ENCODE data around the gene JAM3. TPM values are rescaled to one million over a fixed set of nuclear protein-coding genes. Genes with fewer than 3 reads are reported as not detected.

JAM3 gene
- total RNA-seq, 2 experiments from 2014 or later, result 6.3 to 9.0 TPM

DNA sequence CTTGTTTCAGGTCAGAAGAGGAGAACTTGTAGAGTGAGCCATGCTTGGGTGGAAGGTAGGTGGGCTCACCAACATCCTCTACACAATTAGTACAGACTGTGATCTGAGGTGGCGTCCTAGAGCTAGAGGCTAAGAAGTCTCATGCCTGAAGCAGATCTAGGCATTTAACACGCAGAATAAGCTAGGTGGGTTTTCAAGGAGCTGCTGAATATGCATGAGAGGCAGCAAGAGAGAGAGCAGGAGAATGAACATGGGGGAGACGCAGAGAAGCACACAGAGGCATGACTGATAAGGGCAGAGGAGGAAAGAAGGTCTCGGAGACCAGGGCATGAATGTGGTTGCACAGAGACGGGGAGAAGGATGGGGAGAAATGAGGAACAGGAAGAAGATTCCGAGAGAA lies 36.8 kb upstream of the JAM3 start:
- H3K36me3 Mint-ChIP-seq, result peaks cover 2% of the 10 kb centered on the region
- H3K4me3 Mint-ChIP-seq, result no peak overlapping the region
- peaks cover 53% of the 10 kb centered on the region for H3K4me1 Mint-ChIP-seq (ENCODE audit: low read depth)
- intact Hi-C loops (cut with micrococcal nuclease), result loop anchor here (10.0 kb wide), 2 partner anchors 193 to 303 kb away; partner anchors contain the start of genes GLB1L2, NCAPD3 and VPS26B
- H3K9me3 Mint-ChIP-seq, result no peaks in the 10 kb centered on the region
- CTCF ChIA-PET, result interaction anchor here (1.2 to 1.5 kb wide), 3 partner anchors 18 to 103 kb away, joined by 3 to 7 read pairs (median 3); no protein-coding TSS in a partner anchor
- POLR2A ChIA-PET, result no interaction called here
- no peak overlapping the region for H3K27ac Mint-ChIP-seq
- DNase-seq, result no peak
- no peaks in the 10 kb centered on the region for H3K27me3 Mint-ChIP-seq

DNA sequence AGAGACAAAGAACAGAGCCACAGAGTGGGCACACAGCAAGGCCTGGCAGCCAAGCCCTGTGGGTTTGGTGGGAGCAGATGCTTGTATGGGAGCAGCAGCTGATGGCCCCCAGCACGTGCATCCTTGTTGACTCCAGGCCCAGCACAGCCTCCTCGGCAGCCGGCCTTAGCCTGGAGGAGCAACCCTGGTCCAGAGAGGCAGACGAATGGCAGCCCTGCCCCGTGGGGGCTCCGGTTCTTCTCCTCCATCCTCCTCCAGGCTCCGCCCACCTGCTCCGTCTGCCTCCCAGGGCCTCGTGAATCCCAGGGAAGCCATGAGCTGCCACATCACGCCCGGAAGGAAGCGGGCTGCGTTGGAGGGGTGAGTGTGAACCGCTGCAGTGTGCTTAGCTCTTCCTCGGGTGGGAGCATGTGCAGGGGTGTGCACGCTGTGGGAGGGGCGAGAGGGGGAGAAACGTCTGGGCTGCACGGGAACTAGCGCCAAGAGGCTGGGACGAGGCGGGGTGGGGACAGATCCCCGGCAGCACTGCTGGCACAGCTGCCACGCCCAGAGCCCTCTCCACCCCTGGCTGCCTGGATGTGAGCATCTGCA lies 36.3 kb upstream of the JAM3 start:
- ChIA-PET CTCF (interaction anchor here (1.2 to 1.5 kb wide), 3 partner anchors 18 to 104 kb away, joined by 3 to 7 read pairs (median 3); no protein-coding TSS in a partner anchor), POLR2A (no interaction called here)
- H3K36me3 Mint-ChIP-seq, result peaks cover 2% of the 10 kb centered on the region
- peak; percentile 25 for DNase-seq
- no peaks in the 10 kb centered on the region for H3K9me3 Mint-ChIP-seq
- H3K27ac Mint-ChIP-seq, result no peak overlapping the region
- H3K4me3 Mint-ChIP-seq, result no peak overlapping the region
- intact Hi-C loops (cut with micrococcal nuclease), result loop anchor here (10.0 kb wide), 2 partner anchors 192 to 302 kb away; partner anchors contain the start of genes GLB1L2, NCAPD3 and VPS26B
- peaks cover 51% of the 10 kb centered on the region for H3K4me1 Mint-ChIP-seq (ENCODE audit: low read depth)
- H3K27me3 Mint-ChIP-seq, result no peaks in the 10 kb centered on the region

DNA sequence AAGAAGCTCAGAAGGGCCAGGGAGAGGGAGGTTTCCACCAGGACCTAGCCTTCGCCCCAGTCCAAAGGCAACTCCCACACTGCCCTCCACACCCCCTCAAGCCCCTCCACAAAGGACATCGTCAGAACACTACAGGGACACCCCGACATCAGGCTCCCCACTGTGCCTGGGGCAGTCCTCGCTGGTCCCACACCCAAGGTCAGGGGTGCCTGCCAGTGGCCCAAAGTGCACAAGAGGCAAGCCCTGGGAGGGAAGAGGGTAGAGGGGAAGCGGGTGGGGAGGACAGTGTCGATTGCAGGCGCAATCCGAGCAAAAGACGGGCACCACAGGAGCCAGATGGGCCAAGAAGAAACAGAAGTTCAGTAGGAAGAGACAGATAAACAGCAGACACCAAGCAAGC lies 35.6 kb upstream of the JAM3 start:
- H3K27ac Mint-ChIP-seq, result no peak overlapping the region
- peaks cover 2% of the 10 kb centered on the region for H3K36me3 Mint-ChIP-seq
- CTCF ChIA-PET, result interaction anchor here (1.2 to 1.7 kb wide), 4 partner anchors 17 to 106 kb away, joined by 3 to 18 read pairs (median 10); no protein-coding TSS in a partner anchor
- intact Hi-C loops (cut with micrococcal nuclease), result loop anchor here (10.0 kb wide), 2 partner anchors 192 to 302 kb away; partner anchors contain the start of genes GLB1L2, NCAPD3 and VPS26B
- no peaks in the 10 kb centered on the region for H3K27me3 Mint-ChIP-seq
- DNase-seq, result no peak
- H3K4me3 Mint-ChIP-seq, result no peak overlapping the region
- POLR2A ChIA-PET, result no interaction called here
- peaks cover 49% of the 10 kb centered on the region for H3K4me1 Mint-ChIP-seq (ENCODE audit: low read depth)
- H3K9me3 Mint-ChIP-seq, result no peaks in the 10 kb centered on the region

DNA sequence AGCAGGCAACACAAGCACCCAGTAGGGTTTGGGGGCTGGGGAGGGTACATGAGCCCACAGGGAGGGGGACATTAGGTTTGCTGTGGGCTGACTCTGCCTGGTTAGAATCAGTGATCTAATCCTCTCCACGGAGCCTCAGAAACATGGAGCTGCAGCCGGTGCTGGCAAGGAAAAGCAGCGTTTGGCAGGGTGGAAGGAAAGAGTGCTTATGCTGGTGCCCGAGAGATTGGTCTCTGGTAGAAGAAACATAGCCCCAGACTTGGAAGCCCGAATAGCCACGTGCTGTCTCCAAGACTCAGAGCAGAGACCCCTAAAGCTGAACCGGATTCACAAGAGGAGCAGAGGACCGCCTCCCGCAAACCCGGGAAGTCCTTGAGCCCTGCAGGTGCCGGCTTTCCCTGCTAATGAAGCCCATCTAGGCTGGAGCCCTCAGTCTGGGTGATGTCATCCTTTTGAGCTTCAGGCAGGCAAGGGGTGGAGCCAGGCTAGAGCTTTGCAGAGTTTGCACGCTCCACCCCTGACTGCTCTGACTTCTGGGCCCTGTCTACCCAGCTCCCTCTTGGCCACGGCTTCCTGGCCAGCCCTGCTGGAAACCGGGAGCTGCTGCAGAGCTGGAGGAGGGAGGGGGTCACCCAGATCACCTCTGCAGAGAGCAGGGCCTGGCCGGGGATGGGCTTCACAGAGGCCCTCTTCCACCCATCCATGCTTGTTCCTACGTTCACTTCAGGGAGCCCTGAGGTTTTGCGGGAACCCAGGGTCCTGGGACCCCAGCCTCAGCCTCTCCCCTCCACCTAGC lies 35.0 kb upstream of the JAM3 start:
- ChIA-PET POLR2A (no interaction called here), CTCF (interaction anchor here (0.9 to 1.7 kb wide), 4 partner anchors 13 to 106 kb away, joined by 3 to 18 read pairs (median 8); no protein-coding TSS in a partner anchor)
- Mint-ChIP-seq H3K27me3 (no peaks in the 10 kb centered on the region), H3K4me1 (ENCODE audit: low read depth) (peaks cover 46% of the 10 kb centered on the region), H3K9me3 (no peaks in the 10 kb centered on the region), H3K36me3 (peaks cover 2% of the 10 kb centered on the region), H3K27ac (no peak overlapping the region), H3K4me3 (peak overlapping the region; percentile 16)
- intact Hi-C loops (cut with micrococcal nuclease), result loop anchor here (2.0 to 10.0 kb wide), 3 partner anchors 35 to 301 kb away; partner anchors contain the start of genes GLB1L2, JAM3, NCAPD3 and VPS26B
- peak; percentile 77 for DNase-seq

GRCh38 chr11:134034496-134035381 lies 34.1 kb upstream of the JAM3 start:
- no peak overlapping the region for H3K27ac Mint-ChIP-seq
- no peaks in the 10 kb centered on the region for H3K27me3 Mint-ChIP-seq
- H3K9me3 Mint-ChIP-seq, result no peaks in the 10 kb centered on the region
- intact Hi-C loops (cut with micrococcal nuclease), result loop anchor here (2.0 to 10.0 kb wide), 3 partner anchors 34 to 300 kb away; partner anchors contain the start of genes GLB1L2, JAM3, NCAPD3 and VPS26B
- peaks cover 46% of the 10 kb centered on the region for H3K4me1 Mint-ChIP-seq (ENCODE audit: low read depth)
- no peak for DNase-seq
- ChIA-PET POLR2A (no interaction called here), CTCF (interaction anchor here (0.9 to 1.7 kb wide), 5 partner anchors 12 to 107 kb away, joined by 3 to 18 read pairs (median 6); no protein-coding TSS in a partner anchor)
- no peak overlapping the region for H3K4me3 Mint-ChIP-seq
- peaks cover 2% of the 10 kb centered on the region for H3K36me3 Mint-ChIP-seq

DNA sequence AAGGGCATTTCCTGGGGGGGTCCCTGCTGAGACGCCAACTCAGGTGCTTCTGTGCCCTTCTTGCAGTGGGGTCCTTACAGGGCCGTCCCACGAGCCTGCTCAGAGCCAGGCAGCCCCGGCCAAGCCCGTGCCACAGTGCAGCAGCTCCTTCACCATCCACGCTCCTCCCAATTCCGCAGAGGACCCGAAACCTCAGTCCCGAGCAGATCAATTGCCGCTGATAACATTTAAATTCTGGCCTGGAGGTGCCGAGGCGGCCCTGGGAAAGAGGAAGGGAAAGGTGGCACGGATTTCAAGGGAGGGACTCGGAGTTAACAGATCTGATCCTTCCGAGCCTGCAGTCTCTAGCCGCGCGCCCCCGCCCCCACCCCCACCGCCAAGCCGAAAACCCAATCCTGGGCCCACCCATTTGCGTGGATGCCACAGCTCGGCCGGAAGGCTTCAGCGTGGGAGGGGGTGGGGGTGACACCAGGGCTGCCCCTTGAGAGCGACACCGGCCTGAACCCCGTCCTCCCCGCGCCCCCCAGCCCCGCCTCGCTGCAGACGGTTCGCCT lies 32.3 kb upstream of the JAM3 start:
- Mint-ChIP-seq H3K36me3 (peaks cover 2% of the 10 kb centered on the region), H3K9me3 (no peaks in the 10 kb centered on the region), H3K4me1 (ENCODE audit: low read depth) (peaks cover 46% of the 10 kb centered on the region), H3K4me3 (peak overlapping the region; percentile 80), H3K27me3 (no peaks in the 10 kb centered on the region), H3K27ac (peak overlapping the region; percentile 82)
- CTCF ChIA-PET, result interaction anchor here (1.3 to 1.7 kb wide), 2 partner anchors 14 to 78 kb away, joined by 3 to 6 read pairs; no protein-coding TSS in a partner anchor
- POLR2A ChIA-PET, result interaction anchor here (1.0 to 1.1 kb wide), 2 partner anchors 80 to 188 kb away, joined by 3 read pairs; partner anchors contain the start of genes IGSF9B, NCAPD3 and VPS26B
- intact Hi-C loops (cut with micrococcal nuclease), result loop anchor here (1.0 to 10.0 kb wide), 4 partner anchors 91 to 298 kb away; partner anchors contain the start of genes GLB1L2, NCAPD3 and VPS26B
- peak; percentile 31 for DNase-seq

DNA sequence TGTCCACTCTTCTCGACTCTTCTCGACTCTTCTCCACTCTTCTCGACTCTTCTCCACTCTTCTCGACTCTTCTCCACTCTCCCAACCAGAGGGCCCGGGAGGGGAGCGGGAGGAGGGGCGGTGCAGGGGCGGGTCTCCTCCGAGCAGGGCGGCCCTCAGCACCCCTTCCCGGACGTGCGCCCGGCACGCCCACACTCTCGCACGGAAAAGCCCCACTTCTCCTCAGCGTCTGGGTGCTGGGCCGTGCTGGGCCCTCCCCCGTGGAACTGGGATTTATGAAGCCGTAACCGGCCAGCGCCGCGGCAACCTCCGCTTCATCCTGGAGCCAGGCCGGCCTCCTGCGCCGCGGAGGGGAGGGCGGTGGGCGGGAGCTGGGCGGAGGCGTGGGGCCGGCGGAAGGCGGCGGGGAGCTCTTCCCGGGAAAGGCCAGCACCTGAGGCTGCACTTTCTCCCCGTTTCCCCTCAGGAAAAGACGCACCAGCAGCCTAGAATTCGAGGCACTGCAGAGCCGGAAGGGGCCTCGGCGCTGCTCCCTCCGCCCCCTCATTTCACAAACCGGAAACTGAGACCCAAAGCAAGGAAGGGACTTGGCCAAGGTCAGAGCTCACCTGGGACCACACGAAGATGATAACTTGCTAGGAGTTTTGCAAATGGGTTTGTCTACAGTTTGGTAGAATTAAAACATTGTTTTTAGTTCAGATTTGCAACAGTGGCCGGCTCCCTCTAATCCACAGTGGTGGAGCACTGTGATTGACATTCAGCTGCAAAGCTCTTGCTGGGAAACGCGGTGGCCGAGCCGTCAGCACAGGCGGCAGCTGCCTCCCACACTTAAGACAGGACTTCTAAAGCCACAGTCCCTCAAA lies 31.6 kb upstream of the JAM3 start:
- intact Hi-C loops (cut with micrococcal nuclease), result loop anchor here (1.0 to 10.0 kb wide), 4 partner anchors 92 to 298 kb away; partner anchors contain the start of genes GLB1L2, NCAPD3 and VPS26B
- Mint-ChIP-seq H3K4me1 (ENCODE audit: low read depth) (peaks cover 46% of the 10 kb centered on the region), H3K27ac (peak overlapping the region; percentile 82), H3K4me3 (peak overlapping the region; percentile 80), H3K9me3 (no peaks in the 10 kb centered on the region), H3K27me3 (no peaks in the 10 kb centered on the region), H3K36me3 (peaks cover 2% of the 10 kb centered on the region)
- ChIA-PET POLR2A (interaction anchor here (1.0 to 1.1 kb wide), 2 partner anchors 81 to 187 kb away, joined by 3 read pairs; partner anchors contain the start of genes IGSF9B, NCAPD3 and VPS26B), CTCF (interaction anchor here (0.6 to 1.4 kb wide), 4 partner anchors 13 to 110 kb away, joined by 3 to 8 read pairs (median 4); no protein-coding TSS in a partner anchor)
- peak; percentile 76 for DNase-seq

DNA sequence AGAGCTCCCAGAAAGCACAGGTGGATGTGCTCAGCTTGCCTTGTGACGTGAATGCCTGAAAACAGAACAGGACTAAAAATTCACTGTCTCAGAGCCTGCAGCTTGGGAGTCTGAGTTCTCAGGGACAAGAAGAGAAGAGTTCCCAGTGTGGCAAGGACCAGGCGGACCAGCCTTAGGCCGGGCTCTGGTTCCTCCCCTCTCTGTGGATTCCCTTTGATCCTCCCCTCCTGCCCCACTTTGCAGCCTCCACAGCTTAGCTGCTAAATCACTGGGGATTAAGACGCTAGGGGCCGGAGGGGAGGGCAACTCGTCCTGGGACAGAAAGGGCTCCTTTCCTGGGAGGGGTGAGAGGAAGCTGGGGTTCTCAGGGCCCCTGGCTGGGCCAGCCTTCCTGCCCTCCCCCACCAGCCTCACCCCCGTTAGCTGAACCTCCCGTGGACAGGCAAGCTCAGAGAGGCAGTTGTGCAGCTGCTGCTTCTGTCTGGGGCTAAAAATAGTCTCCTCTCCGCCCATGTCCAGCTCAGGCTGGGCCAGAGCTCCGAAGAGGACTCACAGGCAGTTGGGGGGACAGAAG lies 29.9 kb upstream of the JAM3 start:
- ChIA-PET CTCF (interaction anchor here (4.0 kb wide), 1 partner anchor 12 kb away, joined by 36 read pairs; no protein-coding TSS in a partner anchor), POLR2A (interaction anchor here (0.6 kb wide), 1 partner anchor 91 kb away, joined by 4 read pairs; no protein-coding TSS in a partner anchor)
- peaks cover 32% of the 10 kb centered on the region for H3K4me1 Mint-ChIP-seq (ENCODE audit: low read depth)
- intact Hi-C loops (cut with micrococcal nuclease), result loop anchor here (10.0 kb wide), 2 partner anchors 186 to 296 kb away; partner anchors contain the start of genes GLB1L2, NCAPD3 and VPS26B
- no peak for DNase-seq
- no peaks in the 10 kb centered on the region for H3K9me3 Mint-ChIP-seq
- H3K4me3 Mint-ChIP-seq, result no peak overlapping the region
- H3K36me3 Mint-ChIP-seq, result peaks cover 2% of the 10 kb centered on the region
- H3K27ac Mint-ChIP-seq, result no peak overlapping the region
- H3K27me3 Mint-ChIP-seq, result no peaks in the 10 kb centered on the region

- Mint-ChIP-seq H3K36me3 (peaks cover 2% of the 10 kb centered on the region), H3K4me1 (ENCODE audit: low read depth) (peaks cover 23% of the 10 kb centered on the region), H3K27ac (no peak overlapping the region), H3K9me3 (no peaks in the 10 kb centered on the region), H3K4me3 (no peak overlapping the region), H3K27me3 (no peaks in the 10 kb centered on the region)
- intact Hi-C loops (cut with micrococcal nuclease), result loop anchor here (10.0 kb wide), 2 partner anchors 185 to 295 kb away; partner anchors contain the start of genes GLB1L2, NCAPD3 and VPS26B
- POLR2A ChIA-PET, result no interaction called here
- DNase-seq, result no peak
- CTCF ChIA-PET, result interaction anchor here (1.0 to 4.0 kb wide), 3 partner anchors 10 to 112 kb away, joined by 3 to 36 read pairs (median 6); no protein-coding TSS in a partner anchor
Observed at GRCh38 chr11:134039726-134040385, 29.0 kb upstream of the JAM3 start.
